Nephron progenitor cell (in vitro differentiated cells): Measurements from ENCODE around the gene FOLR1.
A peak's percentile ranks its signal among the peaks of the same experiment; 100 is the strongest.

Source experiments
- DNase-seq: peaks from one replicate; pipeline ENCODE4 v3.0.0; 2021
- H3K27ac Mint-ChIP-seq: 2 replicates; pipeline ENCODE4 v1.8.0; 2021; ENCODE audit warnings: mild to moderate bottlenecking, moderate library complexity, mixed read lengths
- H3K27me3 Mint-ChIP-seq: 2 replicates; pipeline ENCODE4 v1.8.0; 2021; ENCODE audit warnings: mild to moderate bottlenecking, low read depth, mixed read lengths; ENCODE audit not compliant: poor library complexity
- H3K36me3 Mint-ChIP-seq: 2 replicates; pipeline ENCODE4 v1.8.0; 2021; ENCODE audit warnings: low read depth, mixed read lengths
- H3K4me1 Mint-ChIP-seq: 2 replicates; pipeline ENCODE4 v1.8.0; 2021; ENCODE audit warnings: mixed read lengths
- H3K4me3 Mint-ChIP-seq: 2 replicates; pipeline ENCODE4 v1.8.0; 2021; ENCODE audit warnings: mild to moderate bottlenecking, moderate library complexity, mixed read lengths
- H3K9me3 Mint-ChIP-seq: 2 replicates; pipeline ENCODE4 v1.8.0; 2021; ENCODE audit warnings: mild to moderate bottlenecking, moderate library complexity, mixed read lengths
- CTCF ChIP-seq: fragments of 200-600 bp; sonication (generic); IDR thresholded peaks from 2 replicates; pipeline ENCODE4 v1.5.0; 2021; ENCODE audit warnings: antibody characterized with exemption

Gene FOLR1

DNA sequence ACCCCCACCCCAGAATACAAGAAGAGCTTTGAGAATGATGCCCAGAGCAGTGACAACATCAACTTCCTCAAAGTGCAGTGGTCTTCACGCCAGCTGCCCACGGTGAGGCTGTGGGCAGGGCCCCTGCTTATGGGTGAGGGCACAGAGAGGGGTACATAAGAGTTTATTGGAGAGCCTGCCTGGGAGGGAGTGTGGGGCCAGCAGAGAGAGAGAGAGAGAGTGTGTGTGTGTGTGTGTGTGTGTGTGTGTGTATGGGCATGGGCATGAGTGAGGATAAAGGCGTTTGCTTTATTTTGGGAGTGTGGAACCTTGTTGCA, 42.5 kb downstream of the FOLR1 start:
- no peak for DNase-seq
- H3K36me3 Mint-ChIP-seq = peaks cover 44% of the 10 kb centered on the region
- peak overlapping the region; percentile 3 for H3K27ac Mint-ChIP-seq
- no peak overlapping the region for H3K4me3 Mint-ChIP-seq
- peaks cover 13% of the 10 kb centered on the region for H3K27me3 Mint-ChIP-seq
- TF ChIP-seq CTCF = no peak
- H3K4me1 Mint-ChIP-seq = peaks cover 35% of the 10 kb centered on the region
- no peaks in the 10 kb centered on the region for H3K9me3 Mint-ChIP-seq

DNA sequence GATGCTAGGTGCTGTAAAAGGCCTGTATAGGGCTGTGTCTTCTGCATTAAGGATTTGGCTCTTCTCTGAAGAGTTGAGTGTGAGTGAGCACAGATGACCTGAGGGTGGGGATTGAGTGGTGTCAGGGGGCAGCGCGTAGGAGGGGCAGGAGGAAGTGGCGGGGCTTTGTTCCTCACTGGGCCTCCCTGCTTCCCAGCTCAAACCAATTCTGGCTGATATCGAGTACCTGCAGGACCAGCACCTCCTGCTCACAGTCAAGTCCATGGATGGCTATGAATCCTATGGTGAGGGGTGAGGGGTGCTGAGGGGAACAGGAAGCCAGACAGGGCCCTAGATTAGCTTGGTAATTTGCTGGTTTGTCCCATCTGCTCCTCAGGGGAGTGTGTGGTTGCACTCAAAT, 43.0 kb downstream of the FOLR1 start:
- Mint-ChIP-seq H3K4me1 (peaks cover 36% of the 10 kb centered on the region), H3K36me3 (peaks cover 42% of the 10 kb centered on the region), H3K27me3 (peaks cover 15% of the 10 kb centered on the region), H3K27ac (peak overlapping the region; percentile 3), H3K4me3 (no peak overlapping the region), H3K9me3 (no peaks in the 10 kb centered on the region)
- no peak for DNase-seq
- no peak for TF ChIP-seq CTCF

- peaks cover 38% of the 10 kb centered on the region for H3K36me3 Mint-ChIP-seq
- peaks cover 20% of the 10 kb centered on the region for H3K27me3 Mint-ChIP-seq
- TF ChIP-seq CTCF = no peak
- no peak for DNase-seq
- peaks cover 40% of the 10 kb centered on the region for H3K4me1 Mint-ChIP-seq
- no peak overlapping the region for H3K27ac Mint-ChIP-seq
- H3K9me3 Mint-ChIP-seq = peaks cover 3% of the 10 kb centered on the region
- H3K4me3 Mint-ChIP-seq = no peak overlapping the region
Observed at GRCh38 chr11:72235351-72236057, 43.6 kb downstream of the FOLR1 start.

DNA sequence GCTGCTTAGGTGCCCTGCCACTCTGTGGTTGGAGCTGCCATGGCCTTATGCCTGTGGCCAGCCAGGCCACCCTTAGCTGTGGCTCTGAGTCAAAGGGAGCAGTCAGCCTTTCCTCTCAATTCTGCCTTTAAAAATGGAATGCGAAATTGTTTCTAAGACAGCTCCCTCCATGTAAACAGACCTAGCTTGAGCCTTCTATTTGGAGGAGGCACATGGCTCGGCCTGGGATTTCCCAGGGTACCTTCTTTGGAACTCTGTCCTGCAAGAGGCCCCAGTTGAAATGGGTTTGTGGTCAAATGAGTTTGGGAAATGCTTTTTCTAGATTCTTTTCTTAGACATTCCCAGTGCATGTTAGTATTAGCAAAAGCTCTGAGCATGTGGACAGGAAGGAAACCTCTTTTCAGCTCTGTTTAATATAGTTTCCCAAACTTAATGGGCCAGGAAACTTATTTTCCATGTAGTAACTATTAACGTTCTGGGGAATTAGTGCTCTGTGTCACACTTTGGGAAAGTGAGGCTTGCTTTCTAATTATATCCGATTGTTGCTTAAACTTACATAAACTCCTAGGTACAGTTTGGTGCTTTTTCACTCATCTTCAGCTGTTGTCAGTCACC, 44.2 kb downstream of the FOLR1 start:
- peaks cover 3% of the 10 kb centered on the region for H3K9me3 Mint-ChIP-seq
- peaks cover 36% of the 10 kb centered on the region for H3K36me3 Mint-ChIP-seq
- no peak overlapping the region for H3K27ac Mint-ChIP-seq
- DNase-seq = no peak
- peaks cover 47% of the 10 kb centered on the region for H3K4me1 Mint-ChIP-seq
- TF ChIP-seq CTCF = no peak
- peaks cover 27% of the 10 kb centered on the region for H3K27me3 Mint-ChIP-seq
- no peak overlapping the region for H3K4me3 Mint-ChIP-seq

DNA sequence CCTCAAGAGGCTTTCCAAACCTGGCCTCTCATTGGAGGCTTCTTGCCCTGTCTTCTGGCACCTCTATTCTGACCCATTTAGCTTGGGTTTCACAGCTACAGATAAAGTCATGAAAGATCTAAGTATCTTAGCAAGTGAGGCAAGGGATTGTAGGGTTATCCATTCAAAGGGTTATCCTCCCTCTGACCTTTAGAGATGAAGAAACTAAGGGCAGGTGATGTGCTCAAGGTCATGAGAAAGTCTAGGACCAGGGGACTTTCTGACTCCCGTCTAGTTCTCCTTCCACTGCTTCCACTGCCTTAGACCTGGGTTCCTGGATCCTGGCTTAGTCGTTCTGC, 44.8 kb downstream of the FOLR1 start:
- Mint-ChIP-seq H3K27ac (no peak overlapping the region), H3K36me3 (peaks cover 30% of the 10 kb centered on the region), H3K4me1 (peaks cover 49% of the 10 kb centered on the region), H3K27me3 (peaks cover 33% of the 10 kb centered on the region), H3K9me3 (peaks cover 3% of the 10 kb centered on the region), H3K4me3 (no peak overlapping the region)
- no peak for TF ChIP-seq CTCF
- no peak for DNase-seq
